HG02642 (cell line): ENCODE results near the gene DIP2C.
"Not testable (repeated sequence)": the region's sequence is repeated elsewhere in the genome, so short reads cannot be mapped to it uniquely, and the experiment has no call there.

Experiments
- ATAC-seq: cut with Tn5 transposase; IDR thresholded peaks from one replicate; pipeline ENCODE4 v1.9.1; 2021; ENCODE audit warnings: mild to moderate bottlenecking; ENCODE audit not compliant: unreplicated experiment, poor library complexity

Gene DIP2C

GRCh38 chr10:543862-544822 is 145.3 kb downstream of the DIP2C start:
- no peak for ATAC-seq

GRCh38 chr10:543131-543530 is 146.3 kb downstream of the DIP2C start:
- no peak for ATAC-seq

DNA sequence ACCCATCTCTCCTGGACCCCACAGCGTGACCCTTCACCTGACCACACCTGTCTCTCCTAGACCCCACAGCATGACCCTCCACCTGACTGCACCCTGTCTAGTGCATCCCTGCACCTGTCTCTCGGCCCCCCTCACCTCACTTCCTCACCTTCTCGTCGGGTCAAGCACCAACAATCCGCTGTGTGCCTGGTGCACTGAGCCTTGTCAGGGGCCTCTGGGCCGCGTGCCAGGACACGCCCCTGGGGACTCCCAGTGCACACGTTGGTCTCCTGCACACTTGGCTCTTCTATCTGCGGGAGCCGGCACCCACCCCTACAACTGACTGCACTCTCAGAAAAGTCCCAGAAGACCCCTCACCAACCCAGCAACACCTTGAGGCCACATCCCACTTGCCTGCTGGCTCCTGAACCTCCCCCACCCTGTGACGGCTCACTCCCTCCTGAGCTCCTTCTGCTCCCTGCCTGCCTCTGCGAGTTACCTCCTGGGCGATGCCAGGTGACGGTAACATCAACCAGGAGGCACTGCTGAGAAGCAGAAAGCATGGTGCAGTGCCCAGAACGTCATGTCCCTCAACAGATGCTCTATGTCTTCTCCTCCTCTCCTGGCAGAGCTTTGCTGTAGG is 147.6 kb downstream of the DIP2C start:
- ATAC-seq, result no peak

GRCh38 chr10:541041-541440 is 148.4 kb downstream of the DIP2C start:
- no peak for ATAC-seq

- ATAC-seq, result no peak
These were observed 150.6 kb downstream of the DIP2C start for GRCh38 chr10:538895-539294.

DNA sequence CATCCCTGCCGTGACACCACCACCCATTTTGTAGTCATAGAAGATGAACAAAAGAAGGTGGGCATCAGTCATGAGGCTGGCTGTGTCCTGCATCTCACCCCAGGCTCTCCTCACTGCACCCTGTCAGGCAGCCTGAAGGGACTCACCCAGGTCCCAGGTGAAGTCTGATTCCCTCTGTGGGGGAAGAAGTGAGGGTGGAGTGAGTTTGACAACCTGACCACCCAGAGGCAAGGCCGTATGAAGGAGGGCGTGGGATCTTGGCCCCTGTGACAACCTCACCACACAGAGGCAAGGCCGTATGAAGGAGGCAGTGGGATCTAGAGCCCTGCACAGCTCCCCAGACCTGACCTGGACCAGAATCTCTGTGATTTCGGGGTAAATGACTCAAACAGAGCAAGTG is 152.5 kb downstream of the DIP2C start:
- no peak for ATAC-seq

DNA sequence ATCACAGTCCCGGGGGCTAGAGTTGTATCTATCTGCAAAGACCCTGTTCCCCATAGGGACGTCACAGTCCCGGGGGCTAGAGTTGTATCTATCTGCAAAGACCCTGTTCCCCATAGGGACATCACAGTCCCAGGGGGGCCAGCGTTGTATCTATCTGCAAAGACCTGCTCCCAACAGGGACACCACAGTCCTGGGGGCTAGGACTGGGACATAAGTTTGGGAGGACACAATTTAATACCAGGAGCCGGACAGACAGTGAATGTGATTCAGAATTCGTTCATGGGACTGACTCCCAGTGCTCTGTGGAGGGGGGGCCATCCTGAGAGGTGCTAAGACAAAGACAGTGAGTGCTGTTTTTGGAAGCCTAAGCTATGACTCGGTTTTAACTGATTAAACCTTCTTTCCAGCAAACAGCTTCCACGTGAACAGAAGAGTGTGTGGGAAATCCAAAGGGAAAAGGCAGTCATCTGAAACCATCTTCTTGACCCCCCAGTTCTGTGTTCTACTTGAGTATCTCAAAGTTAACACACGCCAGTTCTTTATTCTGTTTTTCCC is 153.0 kb downstream of the DIP2C start:
- no peak for ATAC-seq

GRCh38 chr10:535952-536351 is 153.5 kb downstream of the DIP2C start:
- no peak for ATAC-seq

GRCh38 chr10:535051-535450 is 154.4 kb downstream of the DIP2C start:
- ATAC-seq, result no peak

- no peak for ATAC-seq
These were observed 155.4 kb downstream of the DIP2C start for GRCh38 chr10:534047-534566.

DNA sequence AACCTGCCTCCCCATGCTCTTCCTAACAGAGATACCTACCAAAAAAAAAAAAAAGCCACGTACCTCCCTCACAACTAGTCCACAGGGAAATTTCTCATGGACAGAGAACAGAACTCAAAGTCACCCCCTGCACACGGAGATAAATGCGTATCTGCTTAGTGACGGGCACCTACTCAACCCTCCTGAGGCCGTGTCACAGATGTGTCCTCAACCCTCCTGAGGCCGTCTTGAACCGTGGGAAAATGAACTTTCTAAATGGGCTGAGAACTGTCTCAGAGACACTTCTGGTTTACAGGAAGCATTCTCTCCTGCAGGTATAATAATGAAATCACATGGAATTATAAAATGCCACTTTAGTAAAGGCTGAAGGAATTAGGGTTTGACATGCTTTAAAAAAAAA is 155.9 kb downstream of the DIP2C start:
- ATAC-seq, result no peak

GRCh38 chr10:533186-533585 is 156.3 kb downstream of the DIP2C start:
- no peak for ATAC-seq

DNA sequence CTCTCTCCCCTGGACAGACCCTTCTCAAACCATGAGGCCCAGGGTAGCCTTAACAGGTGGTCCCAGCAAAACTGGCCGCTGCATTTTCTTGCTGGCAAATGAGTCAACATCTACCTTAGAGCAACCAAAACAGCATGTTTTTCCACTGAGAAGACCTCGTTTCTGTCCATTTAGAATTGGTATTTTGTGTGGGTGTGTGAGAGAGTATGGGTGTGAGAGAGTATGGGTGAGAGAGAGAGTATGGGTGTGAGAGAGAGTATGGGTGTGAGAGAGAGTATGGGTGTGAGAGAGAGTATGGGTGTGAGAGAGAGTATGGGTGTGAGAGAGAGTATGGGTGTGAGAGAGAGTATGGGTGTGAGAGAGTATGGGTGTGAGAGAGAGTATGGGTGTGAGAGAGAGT is 157.1 kb downstream of the DIP2C start:
- not testable (repeated sequence) for ATAC-seq

- ATAC-seq, result no peak
These were observed 157.9 kb downstream of the DIP2C start for GRCh38 chr10:531541-531940.

DNA sequence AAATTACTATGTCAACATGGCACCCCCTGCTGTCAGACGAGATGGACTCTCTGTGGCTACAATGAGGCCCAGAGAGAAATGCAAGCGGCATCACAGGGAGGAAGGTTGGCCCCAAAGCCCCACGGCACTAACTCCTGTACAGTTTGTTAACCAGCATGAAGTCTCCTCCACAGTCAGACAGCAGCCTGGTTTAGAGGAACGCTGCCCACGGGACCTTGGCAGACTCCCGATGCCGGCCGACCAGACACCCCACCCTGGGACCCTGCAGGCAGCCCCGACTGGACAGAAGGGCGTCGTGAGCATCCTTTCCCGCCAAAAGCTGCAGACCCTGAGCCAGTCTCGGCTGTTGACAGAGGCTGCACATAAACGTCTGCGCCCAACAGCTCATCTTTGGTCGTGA is 158.8 kb downstream of the DIP2C start:
- ATAC-seq, result no peak

DNA sequence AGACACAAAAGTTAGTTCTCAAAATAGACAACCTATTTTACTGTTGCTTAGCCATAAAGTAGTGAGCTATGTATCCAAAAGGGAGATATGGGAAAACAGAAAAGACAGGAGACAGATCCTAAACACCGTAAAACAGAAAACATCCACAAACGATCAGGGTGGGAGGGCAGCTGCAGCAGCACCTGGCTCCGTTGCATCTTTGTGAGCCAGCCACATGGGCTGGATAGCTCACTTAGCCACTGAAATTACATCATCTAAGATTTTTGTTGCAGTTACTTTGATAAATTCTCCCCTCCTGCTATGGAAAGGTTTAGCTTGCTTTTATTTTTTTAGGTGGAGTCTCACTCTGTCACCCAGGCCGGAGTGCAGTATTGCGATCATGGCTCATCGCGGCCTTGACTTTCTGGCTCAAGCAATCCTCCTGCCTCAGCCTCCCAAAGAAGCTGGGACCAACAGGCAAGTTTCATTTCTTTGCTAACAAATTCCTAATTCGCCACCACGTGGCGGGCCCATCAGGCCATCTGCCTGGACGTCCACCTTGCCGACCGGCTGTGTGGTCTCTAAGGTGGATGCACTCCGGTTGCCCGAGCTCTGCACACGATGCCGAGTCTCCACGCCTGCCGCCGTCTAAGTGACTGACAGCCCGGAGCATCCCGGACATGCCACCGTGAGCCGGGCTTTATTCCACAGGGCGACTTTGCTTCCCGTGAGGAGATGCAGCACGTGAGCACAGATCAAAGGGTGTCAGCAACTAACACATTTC is 159.8 kb downstream of the DIP2C start:
- ATAC-seq, result no peak

GRCh38 chr10:528173-529165 is 161.0 kb downstream of the DIP2C start:
- ATAC-seq, result no peak

DNA sequence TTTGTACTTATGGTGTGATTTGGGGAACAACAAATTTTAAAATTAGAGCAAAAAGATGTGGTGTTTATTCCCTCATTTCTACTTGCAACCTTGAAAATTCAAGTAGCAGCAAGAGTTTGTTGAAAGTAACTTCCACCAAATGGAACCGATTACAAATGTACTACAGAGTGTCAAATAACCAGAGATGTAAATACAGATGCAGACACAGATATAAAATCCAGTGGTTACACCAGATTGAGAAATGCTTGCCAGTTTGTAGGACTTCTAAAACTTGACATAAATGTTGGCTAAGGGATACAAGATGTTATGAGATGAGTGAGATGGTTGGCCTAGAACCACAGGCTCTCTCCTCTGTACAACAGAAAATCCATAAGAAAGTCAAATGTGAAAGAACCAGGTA is 162.1 kb downstream of the DIP2C start:
- no peak for ATAC-seq

DNA sequence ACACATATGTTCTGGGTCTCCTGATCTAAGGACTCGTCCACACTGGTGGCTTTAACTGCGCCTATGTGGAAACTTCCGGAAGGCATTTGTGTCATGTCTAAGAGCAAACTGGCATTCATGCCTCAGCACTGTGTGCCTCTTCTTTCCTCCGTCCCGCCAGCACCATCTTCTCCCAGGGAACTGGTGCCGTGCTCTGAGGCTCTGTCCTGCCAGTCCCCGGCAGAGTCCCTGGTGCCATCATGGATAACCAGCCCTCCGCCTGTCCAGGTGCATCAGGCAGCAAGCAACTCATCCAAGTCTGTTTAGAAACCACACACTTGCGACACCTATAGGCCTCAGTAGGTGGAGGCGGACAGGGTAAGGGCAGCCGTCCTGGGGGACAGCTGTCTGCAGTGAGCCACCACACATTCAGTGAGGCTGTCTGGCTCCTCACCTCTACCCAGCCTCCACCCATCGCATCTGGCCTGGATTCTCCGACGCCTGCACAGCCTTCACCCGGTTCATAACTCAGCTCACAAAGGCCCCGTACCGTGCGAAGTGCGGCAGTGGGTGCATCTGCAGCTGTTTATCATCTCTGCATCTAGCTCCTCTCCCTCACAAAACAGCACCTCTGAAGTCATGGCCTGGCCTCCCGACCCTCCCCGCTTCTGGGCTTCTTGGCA is 162.7 kb downstream of the DIP2C start:
- ATAC-seq, result no peak
